Measurements from ENCODE around the gene FGF12.
"Not testable (repeated sequence)": the region's sequence is repeated elsewhere in the genome, so short reads cannot be mapped to it uniquely, and the experiment has no call there.

Gene FGF12

GRCh38 chr3:192727032-192727847, at the start of gene FGF12:
Gene FGF12, minus strand, starts transcription at chr3:192727541.
- peak; percentile 88 for DNase-seq (ENCODE audit: low spot score)

- not testable (repeated sequence) for DNase-seq (ENCODE audit: low spot score)
These were observed 47.0 kb upstream of the FGF12 start for GRCh38 chr3:192774341-192774740.

- no peak for DNase-seq (ENCODE audit: low spot score)
These were observed 45.0 kb upstream of the FGF12 start for GRCh38 chr3:192772240-192772894.

GRCh38 chr3:192758654-192759053, 31.3 kb upstream of the FGF12 start:
- no peak for DNase-seq (ENCODE audit: low spot score)

- no peak for DNase-seq (ENCODE audit: low spot score)
These were observed 23.8 kb upstream of the FGF12 start for GRCh38 chr3:192751148-192751547.

- DNase-seq (ENCODE audit: low spot score), result no peak
These were observed 22.9 kb upstream of the FGF12 start for GRCh38 chr3:192750201-192750600.

- no peak for DNase-seq (ENCODE audit: low spot score)
These were observed 20.4 kb upstream of the FGF12 start for GRCh38 chr3:192747746-192748145.

- no peak for DNase-seq (ENCODE audit: low spot score)
These were observed 19.8 kb upstream of the FGF12 start for GRCh38 chr3:192747145-192747544.

- no peak for DNase-seq (ENCODE audit: low spot score)
These were observed 17.8 kb upstream of the FGF12 start for GRCh38 chr3:192745150-192745549.

GRCh38 chr3:192744604-192745003, 17.3 kb upstream of the FGF12 start:
- not testable (repeated sequence) for DNase-seq (ENCODE audit: low spot score)

GRCh38 chr3:192737506-192737905, 10.2 kb upstream of the FGF12 start:
- no peak for DNase-seq (ENCODE audit: low spot score)

- DNase-seq (ENCODE audit: low spot score), result no peak
These were observed 3.9 kb upstream of the FGF12 start for GRCh38 chr3:192731233-192731632.

- DNase-seq (ENCODE audit: low spot score), result no peak
These were observed 956 bp downstream of the FGF12 start for GRCh38 chr3:192726385-192726784.

- DNase-seq (ENCODE audit: low spot score), result no peak
These were observed 7.4 kb downstream of the FGF12 start for GRCh38 chr3:192719964-192720363.

GRCh38 chr3:192718156-192718555, 9.2 kb downstream of the FGF12 start:
- no peak for DNase-seq (ENCODE audit: low spot score)

- DNase-seq (ENCODE audit: low spot score), result no peak
These were observed 12.2 kb downstream of the FGF12 start for GRCh38 chr3:192715126-192715525.

GRCh38 chr3:192711126-192711525, 16.2 kb downstream of the FGF12 start:
- DNase-seq (ENCODE audit: low spot score), result not testable (repeated sequence)

GRCh38 chr3:192710366-192710765, 17.0 kb downstream of the FGF12 start:
- no peak for DNase-seq (ENCODE audit: low spot score)

GRCh38 chr3:192706272-192706671, 21.1 kb downstream of the FGF12 start:
- no peak for DNase-seq (ENCODE audit: low spot score)

GRCh38 chr3:192700885-192701284, 26.5 kb downstream of the FGF12 start:
- no peak for DNase-seq (ENCODE audit: low spot score)

- no peak for DNase-seq (ENCODE audit: low spot score)
These were observed 30.3 kb downstream of the FGF12 start for GRCh38 chr3:192696943-192697587.

- DNase-seq (ENCODE audit: low spot score), result no peak
These were observed 39.7 kb downstream of the FGF12 start for GRCh38 chr3:192687488-192688152.

Data from left forelimb (tissue), 1 donor.